Stimulated activated naive CD8-positive, alpha-beta T cell treated with anti-CD3 and anti-CD28 coated beads, Interleukin-15, amount 100 ng/mL, for 72 hours (primary cell): ENCODE measurements around the gene WBP2.
"Not testable (repeated sequence)": the region's sequence is repeated elsewhere in the genome, so short reads cannot be mapped to it uniquely, and the experiment has no call there.

ENCODE experiments used
- ATAC-seq: fragments of 150-1000 bp; cut with Tn5 transposase; 2 replicates; pipeline ENCODE4 v1.10.0; 2021; ENCODE audit warnings: mild to moderate bottlenecking, moderate library complexity
- DNase-seq, 2 donors: peaks; one replicate each; pipeline ENCODE4 v3.0.0; 2021 to 2022
- H3K27ac Mint-ChIP-seq, 2 donors: one replicate each; pipeline ENCODE4 v1.8.0; 2022; ENCODE audit warnings: mild to moderate bottlenecking in 2 of 2, mixed read lengths in 2 of 2, moderate library complexity in 2 of 2
- H3K27me3 Mint-ChIP-seq: one replicate; pipeline ENCODE4 v1.8.0; 2022; ENCODE audit warnings: mixed read lengths
- H3K4me1 Mint-ChIP-seq: one replicate; pipeline ENCODE4 v1.8.0; 2022; ENCODE audit warnings: mild to moderate bottlenecking, mixed read lengths
- H3K4me3 Mint-ChIP-seq, 2 donors: one replicate each; pipeline ENCODE4 v1.8.0; 2022; ENCODE audit warnings: mild to moderate bottlenecking in 2 of 2, mixed read lengths in 2 of 2, moderate library complexity in 1 of 2
- H3K9me3 Mint-ChIP-seq, 2 donors: one replicate each; pipeline ENCODE4 v1.8.0; 2022; ENCODE audit warnings: mixed read lengths in 2 of 2

Gene WBP2

DNA sequence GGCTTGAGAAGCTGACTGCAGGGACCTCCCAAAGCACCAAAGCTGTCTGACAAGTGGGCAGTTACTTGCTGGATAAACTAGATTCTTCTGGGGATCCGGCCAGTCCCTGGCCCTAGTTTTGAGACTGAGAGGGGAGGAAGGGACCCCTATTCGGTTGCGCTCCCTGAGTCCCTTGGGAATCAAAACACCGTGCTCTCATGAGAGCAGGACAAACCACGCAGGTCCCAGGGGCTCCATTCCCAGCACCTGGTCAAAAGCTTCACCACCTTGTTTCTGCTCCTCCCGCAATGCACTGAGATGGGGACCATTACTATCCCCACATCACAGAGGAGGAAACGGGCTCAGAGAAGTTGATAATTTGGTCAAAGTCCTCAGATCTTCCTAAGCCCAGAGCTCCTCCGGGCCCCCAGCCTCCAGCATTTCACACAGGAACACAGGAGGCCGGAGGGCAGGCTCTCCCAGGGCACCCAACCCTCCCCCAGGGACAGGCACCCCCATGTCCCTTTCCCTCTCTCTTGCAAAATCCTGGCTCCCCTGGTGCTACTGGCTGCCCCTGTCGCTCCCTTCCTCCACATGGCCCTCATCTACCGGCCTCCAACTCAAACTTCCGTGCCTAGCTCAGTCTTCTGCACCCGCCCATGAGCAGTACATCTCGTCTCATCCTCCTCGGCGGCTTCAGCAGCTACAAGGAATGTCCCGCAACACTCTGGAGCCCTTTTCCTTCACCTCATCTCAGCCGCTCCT, 38.3 kb upstream of the WBP2 start:
- H3K27me3 Mint-ChIP-seq, result no peaks in the 10 kb centered on the region
- ATAC-seq (no peak), DNase-seq (no peak)
- H3K4me3 Mint-ChIP-seq, result peak overlapping the region in 1 of 2 donors; percentile 6
- no peaks in the 10 kb centered on the region for H3K9me3 Mint-ChIP-seq
- peaks cover 53% of the 10 kb centered on the region for H3K4me1 Mint-ChIP-seq
- peak overlapping the region; percentile 42 to 82 for H3K27ac Mint-ChIP-seq

DNA sequence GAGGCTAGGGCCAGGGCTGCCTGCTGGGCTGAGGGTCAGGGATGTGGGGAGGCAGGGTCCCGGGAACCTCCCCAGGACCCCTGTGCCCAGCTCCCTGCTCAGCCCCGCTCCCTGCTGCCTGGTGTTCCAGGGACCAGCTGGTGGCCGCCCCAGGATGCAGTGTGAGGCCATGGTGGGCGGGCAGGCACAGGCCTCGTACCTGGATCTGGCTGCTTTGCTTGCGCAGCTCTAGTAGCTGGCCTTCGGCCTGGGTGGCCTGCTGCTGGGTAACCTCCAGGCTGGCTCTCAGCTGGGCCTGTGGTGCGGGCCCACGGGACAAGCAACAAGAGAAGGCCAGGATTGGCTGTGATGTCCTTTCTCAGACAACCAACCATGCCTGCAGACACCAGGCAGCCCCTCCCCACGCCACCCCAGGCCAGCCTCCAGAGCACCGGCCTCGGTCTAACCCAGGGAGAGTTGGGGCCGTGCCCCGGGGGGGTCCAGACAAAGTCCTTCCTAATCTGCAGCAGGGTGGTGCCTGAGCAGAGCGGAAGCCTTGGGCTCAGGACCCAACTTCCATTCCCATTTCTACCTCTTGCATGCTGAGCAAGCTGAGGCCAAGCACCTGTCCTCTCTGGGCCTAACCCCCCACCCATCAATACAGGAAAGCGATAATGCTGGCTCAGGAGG, 37.6 kb upstream of the WBP2 start:
- Mint-ChIP-seq H3K4me3 (no peak overlapping the region), H3K27me3 (no peaks in the 10 kb centered on the region), H3K27ac (no peak overlapping the region), H3K4me1 (peaks cover 51% of the 10 kb centered on the region), H3K9me3 (no peaks in the 10 kb centered on the region)
- DNase-seq (no peak), ATAC-seq (no peak)

DNA sequence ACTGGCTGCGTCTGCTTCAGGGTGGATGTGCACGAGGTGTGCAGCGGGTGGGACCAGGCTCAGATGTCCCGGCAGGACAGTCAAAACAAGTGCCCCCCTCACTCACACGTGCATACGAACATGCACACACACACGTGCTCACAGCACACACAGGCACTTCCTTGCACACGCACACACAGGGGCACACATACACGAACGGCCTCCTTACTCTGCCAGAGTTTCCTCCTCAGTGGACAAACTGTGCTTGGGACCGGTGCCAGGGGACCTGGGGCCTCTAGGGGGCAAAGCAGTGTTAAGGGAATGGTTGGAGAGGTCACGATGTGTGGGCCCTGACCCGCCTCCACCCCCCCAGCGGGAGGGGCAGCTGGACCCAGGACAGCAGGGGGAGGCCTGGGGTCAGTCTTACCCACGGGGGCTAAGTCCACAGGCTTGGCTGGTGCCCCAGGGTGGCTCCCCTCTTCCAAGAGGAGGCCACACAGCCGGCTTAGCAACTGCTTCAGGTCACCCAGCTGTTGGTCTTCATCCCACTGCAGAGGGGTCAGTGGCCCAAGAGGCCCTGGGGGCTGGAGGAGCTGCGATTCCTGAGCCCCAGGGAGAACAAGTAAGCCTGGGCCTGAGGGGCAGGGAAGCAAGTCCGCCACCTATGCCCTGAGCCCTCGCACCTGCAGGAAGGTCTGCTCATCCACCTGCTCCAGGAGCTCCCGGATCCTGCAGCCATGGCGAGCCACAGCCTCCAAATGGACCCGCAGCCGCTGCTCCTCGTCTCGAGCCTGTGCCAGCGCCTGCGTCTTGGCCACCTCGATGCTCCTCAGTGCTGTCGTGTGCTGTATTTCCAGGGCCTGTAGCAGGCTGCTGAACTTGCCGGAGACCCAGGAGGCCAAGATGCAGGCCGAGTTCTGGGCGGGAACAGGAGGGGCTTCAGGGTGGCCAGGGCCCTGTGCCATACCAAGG, 36.7 kb upstream of the WBP2 start:
- Mint-ChIP-seq H3K27ac (no peak overlapping the region), H3K4me1 (peaks cover 44% of the 10 kb centered on the region), H3K4me3 (no peak overlapping the region), H3K27me3 (no peaks in the 10 kb centered on the region), H3K9me3 (no peaks in the 10 kb centered on the region)
- DNase-seq (no peak), ATAC-seq (no peak)

DNA sequence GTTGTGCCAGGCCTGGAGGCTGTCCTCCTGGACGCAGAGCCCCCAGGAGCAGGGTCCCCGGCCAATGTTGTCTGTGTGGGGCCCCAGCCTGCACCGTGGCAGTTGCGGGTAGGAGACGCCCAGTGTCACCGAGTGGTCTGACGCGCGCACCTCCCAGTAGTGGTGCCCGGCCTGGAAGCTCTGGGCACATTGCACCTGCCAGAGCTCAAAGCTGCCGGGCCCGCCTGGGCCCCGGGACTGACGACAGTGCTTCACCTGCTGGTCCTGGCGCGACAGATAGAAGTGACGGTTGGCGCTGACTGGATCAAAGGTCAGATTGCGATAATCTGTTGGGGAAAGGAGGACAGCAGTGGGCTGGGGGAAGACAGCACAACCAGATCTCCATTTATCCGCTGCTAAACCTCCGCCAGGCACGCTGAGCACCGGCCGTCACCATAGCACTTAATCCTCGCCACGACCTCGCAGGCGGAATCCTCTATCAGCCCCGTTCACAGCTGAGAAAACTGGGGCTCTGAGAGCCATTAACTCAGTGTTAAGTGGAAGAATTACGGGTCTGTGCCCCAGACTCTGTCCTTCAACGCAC, 36.0 kb upstream of the WBP2 start:
- H3K27me3 Mint-ChIP-seq, result no peaks in the 10 kb centered on the region
- H3K27ac Mint-ChIP-seq, result no peak overlapping the region
- H3K4me1 Mint-ChIP-seq, result peaks cover 44% of the 10 kb centered on the region
- no peak for ATAC-seq
- DNase-seq, result no peak
- H3K4me3 Mint-ChIP-seq, result no peak overlapping the region
- H3K9me3 Mint-ChIP-seq, result no peaks in the 10 kb centered on the region

DNA sequence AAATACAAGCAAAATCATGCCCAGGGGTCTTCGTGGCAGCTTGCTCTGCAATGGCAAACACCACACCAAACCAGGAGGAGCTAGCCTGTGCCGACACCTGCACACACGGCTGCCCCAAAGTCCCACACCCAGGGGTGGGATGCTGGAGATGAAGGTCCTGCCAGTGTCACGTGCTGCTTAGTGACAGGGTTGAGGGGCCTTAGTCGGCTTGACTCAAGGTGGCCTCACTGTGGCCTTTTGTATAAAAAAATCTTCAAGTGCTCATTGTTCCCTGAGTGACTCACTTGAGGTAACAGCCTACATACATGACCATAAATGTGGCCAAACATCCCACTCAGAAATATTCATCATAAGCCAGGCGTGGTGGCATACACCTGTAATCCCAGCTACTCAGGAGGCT, 34.3 kb upstream of the WBP2 start:
- Mint-ChIP-seq H3K4me3 (no peak overlapping the region), H3K9me3 (no peaks in the 10 kb centered on the region), H3K4me1 (peaks cover 27% of the 10 kb centered on the region), H3K27ac (peak overlapping the region in 1 of 2 donors; percentile 33), H3K27me3 (no peaks in the 10 kb centered on the region)
- ATAC-seq (peak; percentile 58), DNase-seq (no peak)

DNA sequence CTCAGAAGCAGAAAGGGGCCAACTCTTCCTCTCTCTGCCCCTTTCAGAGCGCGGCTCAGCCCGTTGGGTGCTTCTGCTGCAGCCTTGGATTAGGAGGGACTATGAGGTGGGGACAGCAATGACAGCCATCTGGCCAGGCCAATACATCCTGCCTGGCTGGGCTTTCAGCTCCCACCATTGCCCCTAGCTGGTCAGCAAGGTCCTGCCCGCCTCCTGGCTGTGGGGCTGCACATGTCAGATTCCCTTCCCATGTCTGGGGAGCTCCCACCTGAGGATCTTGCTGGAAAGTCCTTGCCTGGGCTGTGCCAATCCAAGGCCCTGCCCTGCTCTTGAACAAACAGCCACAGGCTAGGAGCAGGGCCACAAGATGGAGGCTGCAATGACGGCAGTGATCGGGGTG, 33.3 kb upstream of the WBP2 start:
- DNase-seq (no peak), ATAC-seq (no peak)
- H3K27ac Mint-ChIP-seq, result no peak overlapping the region
- no peaks in the 10 kb centered on the region for H3K9me3 Mint-ChIP-seq
- no peak overlapping the region for H3K4me3 Mint-ChIP-seq
- peaks cover 17% of the 10 kb centered on the region for H3K4me1 Mint-ChIP-seq
- no peaks in the 10 kb centered on the region for H3K27me3 Mint-ChIP-seq

DNA sequence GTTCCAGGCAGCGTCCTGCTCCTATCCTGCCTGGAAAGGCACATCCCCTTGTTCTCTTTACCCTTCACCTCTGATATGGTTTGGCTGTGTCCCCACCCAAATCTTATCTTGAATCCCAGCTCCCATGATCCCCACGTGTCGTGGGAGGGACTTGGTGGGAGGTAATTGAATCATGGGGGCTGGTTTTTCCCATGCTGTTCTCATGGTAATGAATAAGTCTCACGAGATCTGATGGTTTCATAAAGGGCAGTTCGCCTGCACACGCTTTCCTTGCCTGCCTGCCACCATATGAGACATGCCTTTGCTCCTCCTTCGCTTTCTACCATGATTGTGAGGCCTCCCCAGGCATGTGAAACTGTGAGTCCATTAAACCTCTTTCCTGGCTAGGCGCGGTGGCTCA, 30.7 kb upstream of the WBP2 start:
- not testable (repeated sequence) for ATAC-seq, H3K27me3 Mint-ChIP-seq, H3K27ac Mint-ChIP-seq, H3K9me3 Mint-ChIP-seq, H3K4me3 Mint-ChIP-seq, DNase-seq
- peaks cover 25% of the 10 kb centered on the region for H3K4me1 Mint-ChIP-seq

DNA sequence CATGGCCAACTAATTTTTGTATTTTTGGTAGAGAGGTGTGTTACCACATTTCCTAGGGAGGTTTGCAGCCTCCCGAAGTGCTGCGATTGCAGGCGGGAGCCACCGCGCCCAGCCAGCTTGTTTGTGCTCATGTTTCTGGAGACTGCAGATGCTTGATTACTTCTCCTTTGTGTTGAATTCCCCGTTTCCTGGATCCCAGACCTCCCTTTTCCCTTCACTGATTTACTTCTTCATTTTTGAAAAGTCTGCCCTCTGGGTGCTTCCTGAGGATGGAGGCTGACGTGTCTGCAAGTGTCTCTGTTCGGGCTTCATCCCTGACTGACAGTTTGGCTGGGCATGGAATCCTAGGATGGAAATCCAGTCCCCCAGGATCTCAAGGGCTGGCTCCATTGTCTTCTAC, 30.3 kb upstream of the WBP2 start:
- H3K9me3 Mint-ChIP-seq, result no peaks in the 10 kb centered on the region
- no peak overlapping the region for H3K4me3 Mint-ChIP-seq
- peaks cover 3% of the 10 kb centered on the region for H3K27me3 Mint-ChIP-seq
- H3K27ac Mint-ChIP-seq, result no peak overlapping the region
- ATAC-seq (no peak), DNase-seq (no peak)
- peaks cover 22% of the 10 kb centered on the region for H3K4me1 Mint-ChIP-seq

DNA sequence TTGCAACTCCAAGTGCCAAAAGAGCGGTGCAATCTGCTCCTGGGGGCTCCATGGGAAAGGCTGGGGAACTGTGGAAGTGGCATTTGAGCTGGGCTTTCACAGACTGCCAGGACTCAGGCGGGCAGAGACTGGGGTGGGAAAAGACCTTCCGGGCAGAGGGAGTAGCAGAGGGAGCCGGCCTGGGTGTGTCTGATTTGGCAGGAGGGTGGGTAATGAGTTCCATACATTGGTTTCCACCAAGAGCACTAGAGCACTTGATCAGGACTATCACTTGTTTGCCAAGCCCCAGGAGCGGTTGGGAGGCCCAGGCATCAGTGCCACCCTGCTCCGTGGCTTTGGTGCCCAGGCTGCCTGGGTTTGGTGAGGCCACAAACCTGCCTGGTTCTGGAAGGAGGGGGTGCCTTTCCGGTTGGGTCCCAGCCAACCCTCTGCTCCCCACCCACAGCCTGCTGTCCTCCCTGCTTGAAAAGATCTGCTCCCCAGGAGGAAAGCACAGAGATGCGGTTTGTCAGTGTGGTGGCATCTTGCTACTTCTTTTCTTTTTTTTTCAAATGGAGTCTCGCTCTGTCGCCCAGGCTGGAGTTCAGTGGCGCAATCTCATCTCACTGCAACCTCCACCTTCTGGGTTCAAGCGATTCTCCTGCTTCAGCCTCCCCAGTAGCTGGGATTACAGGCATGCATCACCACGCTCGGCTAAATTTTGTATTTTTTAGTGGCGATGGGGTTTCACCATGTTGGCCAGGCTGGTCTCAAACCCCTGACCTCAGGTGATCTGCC, 26.7 kb upstream of the WBP2 start:
- peak overlapping the region in 1 of 2 donors; percentile 20 for H3K27ac Mint-ChIP-seq

DNA sequence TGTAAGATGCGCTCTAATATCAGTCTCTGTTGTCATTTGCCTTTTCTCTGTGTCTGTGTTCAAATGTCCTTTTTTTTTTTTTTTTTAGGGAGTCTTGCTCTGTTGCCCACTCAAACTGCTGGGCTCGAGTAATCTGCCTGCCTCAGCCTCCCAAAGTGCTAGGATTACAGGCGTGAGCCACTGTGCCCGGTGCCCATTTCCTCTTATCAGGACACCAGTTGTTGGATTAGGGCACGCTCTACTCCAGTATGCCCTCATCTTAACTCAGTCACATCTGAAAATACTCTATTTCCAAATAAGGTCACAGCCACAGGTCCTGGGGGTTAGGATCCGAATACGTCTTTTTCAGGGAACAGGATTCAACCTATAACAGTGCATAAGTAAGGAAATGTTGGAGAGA, 25.1 kb upstream of the WBP2 start:
- peaks cover 9% of the 10 kb centered on the region for H3K27me3 Mint-ChIP-seq
- no peak overlapping the region for H3K27ac Mint-ChIP-seq
- DNase-seq, result no peak
- no peaks in the 10 kb centered on the region for H3K9me3 Mint-ChIP-seq
- H3K4me3 Mint-ChIP-seq, result no peak overlapping the region
- peaks cover 45% of the 10 kb centered on the region for H3K4me1 Mint-ChIP-seq
- ATAC-seq, result no peak

More for the DNA sequence above, 26.7 kb upstream of the WBP2 start:
- no peak for DNase-seq
- peak overlapping the region in 1 of 2 donors; percentile 39 for H3K4me3 Mint-ChIP-seq
- H3K4me1 Mint-ChIP-seq, result peaks cover 29% of the 10 kb centered on the region
- no peaks in the 10 kb centered on the region for H3K9me3 Mint-ChIP-seq
- ATAC-seq, result no peak
- H3K27me3 Mint-ChIP-seq, result peaks cover 9% of the 10 kb centered on the region

DNA sequence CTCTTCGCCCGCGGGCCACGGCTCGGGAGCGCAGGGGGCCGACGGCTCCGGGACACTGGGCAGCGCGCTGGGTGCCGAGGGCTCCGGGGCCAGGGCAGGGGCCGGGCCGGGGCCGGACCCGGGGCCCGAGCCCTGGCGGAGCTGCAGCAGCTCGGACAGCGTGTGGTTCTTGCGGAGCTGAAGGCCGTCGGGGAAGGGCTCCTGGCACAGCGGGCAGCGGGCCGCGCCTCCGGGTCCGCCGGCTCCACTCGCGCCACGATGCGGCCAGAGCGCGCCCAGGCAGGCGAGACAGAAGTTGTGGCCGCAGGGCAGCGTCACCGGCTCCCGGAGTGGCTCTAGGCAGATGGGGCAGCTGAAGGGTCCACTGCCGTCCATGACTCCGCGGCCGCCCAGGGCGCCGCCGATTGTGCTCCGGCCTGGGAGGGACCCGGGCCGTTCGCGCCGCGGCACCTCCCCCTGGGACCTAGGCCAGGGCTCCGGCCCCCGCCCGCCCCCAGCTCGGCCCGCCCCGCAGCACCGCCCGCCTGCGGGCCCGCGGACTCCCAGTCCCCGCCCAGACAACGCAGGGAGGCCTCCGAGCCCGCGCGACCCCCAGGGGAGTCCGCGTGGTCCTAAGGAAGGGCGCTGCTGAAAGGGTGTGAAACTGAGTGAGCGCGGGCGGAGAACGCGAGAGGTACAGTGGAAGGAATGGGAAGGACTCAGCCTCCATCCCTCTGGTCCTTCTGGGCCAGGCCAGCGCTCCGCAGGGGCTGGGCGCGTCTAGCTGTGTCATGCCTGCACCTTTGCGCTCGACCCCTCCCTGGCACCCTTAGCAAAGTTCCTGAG, 23.3 kb upstream of the WBP2 start, which contains the start of gene TRIM47:
TSS of gene TRIM47 (minus strand) at position 408 of the 825 bp plus-strand sequence. CDS start at position 375, 33 bp downstream.
- ATAC-seq (peak; percentile 44), DNase-seq (peak; percentile 49 to 60)
- no peaks in the 10 kb centered on the region for H3K9me3 Mint-ChIP-seq
- peak within 1 kb of the TSS; percentile 59 to 89 for H3K27ac Mint-ChIP-seq
- peaks cover 57% of the 10 kb centered on the region for H3K4me1 Mint-ChIP-seq
- H3K27me3 Mint-ChIP-seq, result peaks cover 9% of the 10 kb centered on the region
- peak within 1 kb of the TSS; percentile 92 for H3K4me3 Mint-ChIP-seq

DNA sequence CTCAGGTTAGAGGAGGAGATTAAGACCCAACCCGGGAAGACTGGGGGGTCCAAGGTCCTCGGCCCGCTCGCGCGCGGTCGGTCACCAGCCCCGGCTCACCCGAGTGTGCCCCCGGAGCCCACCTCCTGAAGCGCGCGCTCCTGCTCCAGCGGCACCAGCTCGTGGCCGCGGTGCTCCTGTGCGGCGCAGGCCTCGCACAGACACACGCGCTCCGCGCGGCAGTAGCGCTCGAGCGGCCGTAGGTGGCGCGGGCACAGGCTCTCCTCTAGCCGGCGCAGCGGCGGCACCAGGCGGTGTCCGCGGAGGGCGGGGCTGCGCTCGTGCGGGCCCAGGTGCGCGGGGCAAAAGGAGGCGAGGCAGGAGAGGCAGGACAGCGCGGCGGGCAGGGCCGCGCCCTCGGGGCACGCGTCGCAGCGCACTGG, 22.6 kb upstream of the WBP2 start:
- peaks cover 9% of the 10 kb centered on the region for H3K27me3 Mint-ChIP-seq
- H3K4me3 Mint-ChIP-seq, result peak overlapping the region; percentile 92
- peaks cover 63% of the 10 kb centered on the region for H3K4me1 Mint-ChIP-seq
- peak overlapping the region; percentile 27 to 89 for H3K27ac Mint-ChIP-seq
- peak; percentile 81 for ATAC-seq
- DNase-seq, result peak; percentile 80 to 83
- H3K9me3 Mint-ChIP-seq, result no peaks in the 10 kb centered on the region

DNA sequence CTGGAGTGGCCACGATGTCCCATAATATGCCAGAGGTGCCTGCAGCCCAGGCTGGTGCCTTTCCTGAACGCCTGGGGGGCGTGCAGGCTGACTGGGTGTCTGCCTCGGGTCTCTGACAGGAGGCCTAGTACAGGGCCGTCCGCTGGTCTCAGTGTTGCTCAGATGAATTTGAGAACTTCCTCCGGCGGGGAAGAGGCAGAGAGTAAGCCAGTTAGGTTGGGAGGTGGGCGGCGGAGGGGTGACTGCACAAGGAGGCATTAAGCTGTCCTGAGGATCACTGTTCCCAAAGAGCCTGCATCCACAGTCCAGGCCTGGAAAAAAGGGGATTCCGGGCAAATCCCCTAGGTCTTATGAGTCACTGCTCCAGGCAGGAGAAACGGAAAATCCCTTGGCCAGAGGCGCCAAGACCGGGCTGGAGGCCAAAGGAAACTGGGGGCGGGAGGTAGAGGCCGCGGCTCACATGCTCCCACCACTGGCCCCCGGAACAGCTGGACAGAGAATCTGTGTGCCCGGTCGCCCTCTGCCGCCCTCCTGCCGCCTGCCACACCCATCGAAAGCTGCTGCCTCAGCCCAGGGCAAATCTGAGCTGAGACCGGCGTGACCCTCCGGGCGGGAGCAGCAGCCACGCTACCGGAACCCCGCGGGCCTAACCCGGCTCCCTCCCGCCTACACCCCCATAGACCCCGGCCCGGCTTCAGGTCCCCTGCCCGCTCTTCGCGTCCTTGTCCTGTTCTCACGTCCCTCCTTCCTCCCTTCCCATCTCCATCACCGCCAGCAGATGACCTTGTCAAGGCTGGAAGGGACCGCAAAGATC, 22.0 kb upstream of the WBP2 start:
- H3K27me3 Mint-ChIP-seq, result peaks cover 9% of the 10 kb centered on the region
- H3K4me1 Mint-ChIP-seq, result peaks cover 68% of the 10 kb centered on the region
- peak; percentile 29 to 55 for DNase-seq
- H3K4me3 Mint-ChIP-seq, result peak overlapping the region; percentile 92
- no peaks in the 10 kb centered on the region for H3K9me3 Mint-ChIP-seq
- peak; percentile 40 for ATAC-seq
- peak overlapping the region; percentile 27 to 89 for H3K27ac Mint-ChIP-seq
